ENCODE results near the gene C6orf132.

The C6orf132 gene

GRCh38 chr6:42071881-42072583 lies 70.4 kb downstream of the C6orf132 start:
- DNase-seq = no peak

GRCh38 chr6:42068872-42069522 lies 73.4 kb downstream of the C6orf132 start:
- DNase-seq = no peak

GRCh38 chr6:42068173-42068572 lies 74.2 kb downstream of the C6orf132 start:
- no peak for DNase-seq

- DNase-seq = no peak
These were observed 76.2 kb downstream of the C6orf132 start for GRCh38 chr6:42066156-42066675.

GRCh38 chr6:42059743-42060142 lies 82.7 kb downstream of the C6orf132 start:
- DNase-seq = no peak

GRCh38 chr6:42053601-42054000 lies 88.8 kb downstream of the C6orf132 start:
- no peak for DNase-seq

GRCh38 chr6:42051268-42051653 lies 91.2 kb downstream of the C6orf132 start:
- DNase-seq = no peak
